Esophagus mucosa (tissue), 1 donor: ENCODE measurements around the gene DSTN. TPM values are rescaled to one million over a fixed set of nuclear protein-coding genes. Genes with fewer than 3 reads are reported as not detected.

Source experiments
- ATAC-seq: fragments of 200-7000 bp; cut with Tn5 transposase; one replicate; pipeline ENCODE4 v1.9.1; 2020
- total RNA-seq: library from RNA; stranded (reverse); gene quantifications from one replicate; pipeline ENCODE4 v1.2.4, GENCODE V29; 2023
- donor health status: DM: yes; HTN: yes; CAD: no.

DSTN gene
- total RNA-seq, 1 donor from 2014 or later: 222 TPM

- ATAC-seq: no peak
These were observed 55.6 kb downstream of the DSTN start for GRCh38 chr20:17625246-17626051.

GRCh38 chr20:17626217-17627007 lies 56.5 kb downstream of the DSTN start:
- ATAC-seq: no peak

GRCh38 chr20:17627101-17627955 lies 57.5 kb downstream of the DSTN start:
- ATAC-seq: no peak

- no peak for ATAC-seq
These were observed 58.4 kb downstream of the DSTN start for GRCh38 chr20:17628101-17628841.

GRCh38 chr20:17629025-17629424 lies 59.1 kb downstream of the DSTN start:
- ATAC-seq: no peak

- no peak for ATAC-seq
These were observed 59.8 kb downstream of the DSTN start for GRCh38 chr20:17629678-17630089.

GRCh38 chr20:17630151-17630805 lies 60.4 kb downstream of the DSTN start:
- ATAC-seq: no peak

GRCh38 chr20:17630806-17631195 lies 60.9 kb downstream of the DSTN start:
- no peak for ATAC-seq

- ATAC-seq: no peak
These were observed 61.9 kb downstream of the DSTN start for GRCh38 chr20:17631576-17632319.

GRCh38 chr20:17633221-17633849 lies 63.5 kb downstream of the DSTN start:
- ATAC-seq: no peak

GRCh38 chr20:17633850-17634500 lies 64.1 kb downstream of the DSTN start:
- ATAC-seq: no peak

GRCh38 chr20:17634661-17635331 lies 64.9 kb downstream of the DSTN start:
- no peak for ATAC-seq

- no peak for ATAC-seq
These were observed 65.7 kb downstream of the DSTN start for GRCh38 chr20:17635332-17636244.

- ATAC-seq: no peak
These were observed 66.9 kb downstream of the DSTN start for GRCh38 chr20:17636523-17637412.

GRCh38 chr20:17637413-17637780 lies 67.5 kb downstream of the DSTN start:
- no peak for ATAC-seq

- ATAC-seq: no peak
These were observed 68.2 kb downstream of the DSTN start for GRCh38 chr20:17637985-17638640.
